HS-5 (cell line): Measurements from ENCODE around the gene CDX2.

Source experiments
- DNase-seq: peaks from one replicate; pipeline ENCODE4 v3.0.0-alpha.2; 2012; ENCODE audit warnings: low read depth

Gene CDX2

DNA sequence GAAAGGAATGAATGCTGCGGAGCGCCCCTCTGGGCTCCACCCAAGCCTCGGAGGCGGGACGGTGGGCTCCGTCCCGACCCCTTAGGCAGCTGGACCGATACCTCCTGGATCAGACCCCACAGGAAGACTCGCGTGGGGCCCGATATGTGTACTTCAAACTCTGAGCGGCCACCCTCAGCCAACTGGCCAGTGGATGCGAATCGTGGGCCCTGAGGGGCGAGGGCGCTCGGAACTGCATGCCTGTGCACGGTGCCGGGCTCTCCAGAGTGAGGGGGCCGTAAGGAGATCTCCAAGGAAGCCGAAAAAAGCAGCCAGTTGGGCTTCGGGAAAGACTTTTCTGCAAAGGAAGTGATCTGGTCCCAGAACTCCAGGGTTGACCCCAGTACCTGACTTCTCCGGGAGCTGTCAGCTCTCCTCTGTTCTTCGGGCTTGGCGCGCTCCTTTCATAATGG, 40.7 kb downstream of the CDX2 start:
- DNase-seq, result no peak

DNA sequence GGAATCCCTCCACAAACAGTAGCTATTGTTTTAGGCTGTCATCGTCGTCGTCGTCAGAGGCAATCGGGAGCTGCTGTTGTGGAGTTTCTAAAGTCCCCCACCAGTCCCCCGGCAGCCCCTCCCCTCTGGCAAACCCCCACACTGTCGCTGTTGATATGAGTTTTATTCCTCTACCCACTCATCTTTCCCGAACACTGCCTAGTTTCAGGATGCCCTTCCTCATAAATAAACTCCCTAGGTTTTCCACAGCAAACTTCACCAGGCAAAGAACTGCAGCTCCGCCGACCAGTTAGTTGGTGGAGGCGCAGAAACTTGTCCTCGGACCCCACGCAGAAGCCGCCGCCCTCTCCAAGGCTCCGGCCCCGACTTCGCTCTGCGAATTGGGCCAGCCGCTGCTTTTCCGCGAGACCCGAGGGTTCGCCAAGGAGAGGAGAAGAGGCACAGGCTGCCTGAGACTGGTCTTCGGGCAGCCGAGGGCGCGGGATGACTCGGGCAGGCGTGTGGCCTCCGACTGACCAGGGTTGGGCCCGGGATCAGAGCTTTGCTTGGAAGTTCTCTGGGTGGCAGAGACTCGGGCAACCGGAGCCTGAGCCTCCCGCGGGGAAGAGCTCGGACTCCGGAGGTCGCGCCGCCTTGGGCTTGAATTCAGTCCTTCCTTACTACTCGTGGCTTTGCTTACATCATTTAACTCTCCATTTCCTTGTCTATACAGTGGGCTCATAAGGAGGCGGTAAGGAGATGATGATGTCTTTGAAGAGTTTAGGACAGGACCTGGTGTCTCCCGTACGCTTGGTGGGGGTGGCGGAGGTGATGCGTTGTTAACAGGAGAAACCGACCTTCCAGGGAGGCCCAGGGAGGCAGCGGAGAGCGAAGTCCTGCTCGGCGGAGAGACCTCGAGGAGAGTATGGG, 41.4 kb downstream of the CDX2 start:
- DNase-seq, result no peak

DNA sequence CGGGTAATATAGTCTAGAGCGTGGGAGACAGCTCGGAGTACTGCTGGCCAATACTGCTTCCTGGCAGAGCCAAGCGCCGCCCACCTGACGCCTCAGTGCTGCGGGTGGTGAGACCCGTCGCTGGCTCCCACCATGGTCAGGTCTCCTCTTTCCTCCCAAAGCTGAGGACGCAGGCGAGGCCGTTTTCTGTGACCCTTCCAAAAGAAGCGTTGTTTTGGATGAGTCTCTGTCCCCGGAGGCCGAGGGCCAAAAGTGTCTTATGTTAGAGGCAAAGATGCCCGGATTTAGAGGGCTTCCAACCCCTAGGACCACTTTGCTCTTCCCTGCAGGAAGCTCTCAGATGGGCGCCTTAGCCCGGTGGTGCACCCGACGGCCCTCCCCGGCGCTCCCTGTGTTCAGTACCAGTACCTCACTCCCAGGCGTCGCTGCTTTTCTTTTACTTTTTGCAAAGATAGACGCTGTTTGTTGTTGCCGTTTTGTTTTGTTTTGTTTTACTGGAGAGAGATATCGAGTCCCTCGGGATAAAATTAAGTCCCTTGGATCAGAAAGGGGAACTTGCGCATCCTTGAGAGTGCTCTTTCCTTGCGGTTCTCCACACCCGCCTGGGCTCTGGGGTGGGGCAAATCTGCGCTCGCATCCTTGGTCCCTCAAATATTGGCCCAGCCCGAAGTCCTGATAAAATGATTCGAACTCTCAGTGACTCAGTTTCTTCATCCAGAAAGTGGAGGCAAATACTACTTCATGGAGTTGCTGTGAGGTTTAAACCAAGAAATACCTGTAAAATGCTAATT, 42.3 kb downstream of the CDX2 start:
- DNase-seq, result no peak

DNA sequence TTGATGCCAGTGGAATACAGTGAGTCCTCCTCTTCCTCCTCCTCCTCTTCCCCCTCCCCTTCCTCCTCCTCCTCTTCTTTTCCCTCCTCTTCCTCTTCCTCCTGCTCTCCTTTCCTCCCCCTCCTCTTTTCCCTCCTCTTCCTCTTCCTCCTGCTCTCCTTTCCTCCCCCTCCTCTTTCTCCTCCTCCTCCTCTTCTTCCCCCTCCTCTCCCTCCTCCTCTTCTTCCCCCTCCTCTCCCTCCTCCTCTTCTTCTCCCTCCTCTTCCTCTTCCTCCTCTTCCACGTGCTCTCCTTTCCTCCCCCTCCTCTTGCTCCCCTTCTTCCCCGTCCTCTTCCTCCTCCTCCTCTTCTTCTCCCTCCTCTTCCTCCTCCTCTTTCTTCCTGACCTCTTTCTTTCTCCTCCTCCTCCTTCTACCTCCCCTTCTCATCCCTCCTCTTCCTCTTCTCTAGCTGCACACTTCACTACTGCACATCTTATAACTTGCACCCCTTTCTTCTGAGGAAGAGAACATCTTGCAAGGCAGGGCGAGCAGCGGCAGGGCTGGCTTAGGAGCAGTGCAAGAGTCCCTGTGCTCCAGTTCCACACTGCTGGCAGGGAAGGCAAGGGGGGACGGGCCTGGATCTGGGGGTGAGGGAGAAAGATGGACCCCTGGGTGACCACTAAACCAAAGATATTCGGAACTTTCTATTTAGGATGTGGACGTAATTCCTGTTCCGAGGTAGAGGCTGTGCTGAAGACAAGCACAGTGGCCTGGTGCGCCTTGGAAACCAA, 43.7 kb downstream of the CDX2 start:
- no peak for DNase-seq

DNA sequence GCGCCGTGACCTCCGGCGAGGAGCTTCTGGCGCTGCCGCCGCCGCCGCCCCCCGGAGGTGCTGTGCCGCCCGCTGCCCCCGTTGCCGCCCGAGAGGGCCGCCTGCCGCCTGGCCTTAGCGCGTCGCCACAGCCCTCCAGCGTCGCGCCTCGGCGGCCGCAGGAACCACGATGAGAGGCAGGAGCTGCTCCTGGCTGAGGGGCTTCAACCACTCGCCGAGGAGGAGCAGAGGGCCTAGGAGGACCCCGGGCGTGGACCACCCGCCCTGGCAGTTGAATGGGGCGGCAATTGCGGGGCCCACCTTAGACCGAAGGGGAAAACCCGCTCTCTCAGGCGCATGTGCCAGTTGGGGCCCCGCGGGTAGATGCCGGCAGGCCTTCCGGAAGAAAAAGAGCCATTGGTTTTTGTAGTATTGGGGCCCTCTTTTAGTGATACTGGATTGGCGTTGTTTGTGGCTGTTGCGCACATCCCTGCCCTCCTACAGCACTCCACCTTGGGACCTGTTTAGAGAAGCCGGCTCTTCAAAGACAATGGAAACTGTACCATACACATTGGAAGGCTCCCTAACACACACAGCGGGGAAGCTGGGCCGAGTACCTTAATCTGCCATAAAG, 44.5 kb downstream of the CDX2 start:
- no peak for DNase-seq

DNA sequence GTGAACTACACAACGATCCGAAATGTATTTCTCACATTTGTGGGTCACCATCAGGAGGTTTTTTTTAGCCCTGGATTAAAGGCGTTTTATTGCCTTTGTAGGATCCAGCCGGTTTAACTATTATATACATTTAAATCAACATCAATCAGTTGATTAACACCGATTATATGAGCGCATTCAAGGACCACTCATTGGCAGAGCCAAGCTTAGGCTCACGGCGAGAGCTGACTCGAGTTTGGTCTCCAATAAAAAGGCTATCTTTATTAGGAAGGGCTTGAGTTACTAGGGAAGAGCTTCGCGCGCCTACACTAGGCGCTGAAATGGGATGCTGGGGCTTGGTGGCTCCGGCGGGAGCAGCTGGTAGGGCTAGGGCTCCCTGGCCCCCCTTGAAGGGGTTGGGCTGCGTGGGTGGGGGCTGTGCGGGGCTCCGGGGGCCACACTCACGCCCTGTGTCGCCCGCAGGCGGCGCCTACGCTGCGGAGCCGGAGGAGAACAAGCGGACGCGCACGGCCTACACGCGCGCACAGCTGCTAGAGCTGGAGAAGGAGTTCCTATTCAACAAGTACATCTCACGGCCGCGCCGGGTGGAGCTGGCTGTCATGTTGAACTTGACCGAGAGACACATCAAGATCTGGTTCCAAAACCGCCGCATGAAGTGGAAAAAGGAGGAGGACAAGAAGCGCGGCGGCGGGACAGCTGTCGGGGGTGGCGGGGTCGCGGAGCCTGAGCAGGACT, 45.2 kb downstream of the CDX2 start:
- no peak for DNase-seq

DNA sequence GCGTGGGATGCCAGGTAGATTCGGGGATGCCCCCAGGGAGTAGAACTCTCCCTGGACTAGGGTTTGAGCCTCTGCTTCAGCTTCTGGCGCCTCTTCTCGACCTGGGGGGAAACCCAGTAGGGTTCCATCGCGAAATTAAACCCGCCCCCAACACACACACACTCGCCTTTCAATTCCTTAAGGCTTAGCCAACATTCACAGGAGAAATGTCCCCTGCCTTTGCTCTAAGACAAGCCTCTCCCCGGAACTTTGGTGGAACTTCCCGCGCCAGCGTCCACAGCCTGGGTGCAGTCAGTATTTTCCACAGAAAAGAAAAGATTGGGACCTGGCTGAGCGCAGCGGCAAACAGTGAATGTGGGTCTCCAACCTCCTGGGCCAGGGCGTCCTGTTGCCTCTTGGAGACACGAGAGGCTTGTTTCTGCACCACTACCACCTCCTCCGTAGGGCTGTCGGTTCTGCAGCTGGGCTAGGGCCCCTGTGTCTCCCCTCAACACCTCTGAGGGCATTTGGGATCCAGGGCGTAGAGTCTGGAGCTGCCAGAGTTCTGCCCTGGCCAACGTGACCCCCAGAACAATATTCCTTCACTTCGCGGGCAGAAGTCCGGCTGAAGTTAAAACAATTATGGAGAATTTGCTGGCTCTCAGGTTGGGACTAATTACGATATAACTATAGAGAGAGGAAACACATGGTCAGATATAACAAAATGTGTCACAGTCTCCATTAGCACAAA, 46.1 kb downstream of the CDX2 start:
- no peak for DNase-seq

DNA sequence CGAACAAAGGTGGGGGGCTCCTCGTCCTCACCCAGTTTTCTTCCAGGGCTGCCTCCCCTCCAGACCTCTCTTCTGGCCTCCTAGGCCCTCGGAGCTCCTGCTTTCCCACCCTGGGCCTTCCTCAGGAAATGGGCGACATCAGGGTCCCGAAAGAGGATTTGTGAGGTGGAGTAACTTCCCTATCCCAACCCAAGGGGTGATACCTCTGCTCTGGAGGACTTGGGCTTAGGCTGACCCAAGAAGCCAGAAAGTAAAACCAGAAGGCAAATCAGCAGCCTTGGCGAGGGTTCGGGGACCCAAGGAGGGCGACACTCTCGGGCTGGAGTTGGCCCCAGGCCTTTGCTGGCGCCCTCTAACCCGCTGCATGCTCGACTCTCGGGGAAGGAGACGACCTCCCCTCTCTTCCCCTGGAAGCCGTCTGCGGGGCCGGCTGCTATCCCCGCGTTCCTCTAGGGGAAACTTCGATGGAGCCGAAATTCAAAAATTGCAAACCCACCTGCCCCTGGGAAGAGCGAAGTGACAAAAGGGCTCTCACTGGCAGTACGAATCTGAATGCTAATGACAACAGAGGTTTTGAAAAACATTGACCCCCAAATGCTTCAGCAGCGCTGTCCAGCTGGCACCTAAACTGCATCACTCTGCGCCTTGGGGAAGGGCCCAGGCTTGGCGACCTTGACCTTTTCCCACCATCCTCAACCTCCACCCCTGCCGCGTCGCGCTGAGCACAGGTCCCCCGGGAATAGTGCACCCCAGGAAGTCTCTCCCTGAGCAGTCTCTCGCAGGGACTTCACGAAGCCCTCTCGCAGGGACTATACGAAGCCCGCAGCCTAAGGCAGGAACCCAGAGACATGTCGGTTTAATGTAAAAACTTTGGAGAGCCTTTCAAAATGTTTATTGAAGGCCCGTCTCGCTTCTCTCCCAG, 46.9 kb downstream of the CDX2 start:
- DNase-seq, result no peak

DNA sequence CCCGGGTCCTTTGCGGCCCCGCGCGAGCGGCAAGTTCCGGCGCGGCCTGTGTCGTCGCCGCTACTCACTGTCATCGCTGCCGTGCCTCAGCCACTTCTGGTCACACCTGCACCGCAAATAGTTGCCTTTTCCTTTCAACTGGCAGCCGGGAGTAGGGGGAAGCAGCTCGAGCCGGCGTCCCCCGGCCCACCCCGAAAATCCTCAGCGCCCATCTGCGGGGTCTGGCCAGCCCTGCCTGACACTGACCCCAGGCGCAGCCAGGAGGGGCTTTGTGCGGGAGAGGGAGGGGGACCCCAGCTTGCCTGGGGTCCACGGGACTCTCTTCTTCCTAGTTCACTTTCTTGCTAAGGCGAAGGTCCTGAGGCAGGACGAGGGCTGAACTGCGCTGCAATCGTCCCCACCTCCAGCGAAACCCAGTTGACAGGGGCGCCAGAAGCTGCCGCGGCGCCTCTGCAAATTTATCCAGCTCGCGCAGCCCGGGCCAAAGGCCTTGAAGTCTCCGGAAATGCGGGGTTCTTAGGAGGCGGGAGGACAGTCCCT, 47.6 kb downstream of the CDX2 start:
- DNase-seq, result no peak

DNA sequence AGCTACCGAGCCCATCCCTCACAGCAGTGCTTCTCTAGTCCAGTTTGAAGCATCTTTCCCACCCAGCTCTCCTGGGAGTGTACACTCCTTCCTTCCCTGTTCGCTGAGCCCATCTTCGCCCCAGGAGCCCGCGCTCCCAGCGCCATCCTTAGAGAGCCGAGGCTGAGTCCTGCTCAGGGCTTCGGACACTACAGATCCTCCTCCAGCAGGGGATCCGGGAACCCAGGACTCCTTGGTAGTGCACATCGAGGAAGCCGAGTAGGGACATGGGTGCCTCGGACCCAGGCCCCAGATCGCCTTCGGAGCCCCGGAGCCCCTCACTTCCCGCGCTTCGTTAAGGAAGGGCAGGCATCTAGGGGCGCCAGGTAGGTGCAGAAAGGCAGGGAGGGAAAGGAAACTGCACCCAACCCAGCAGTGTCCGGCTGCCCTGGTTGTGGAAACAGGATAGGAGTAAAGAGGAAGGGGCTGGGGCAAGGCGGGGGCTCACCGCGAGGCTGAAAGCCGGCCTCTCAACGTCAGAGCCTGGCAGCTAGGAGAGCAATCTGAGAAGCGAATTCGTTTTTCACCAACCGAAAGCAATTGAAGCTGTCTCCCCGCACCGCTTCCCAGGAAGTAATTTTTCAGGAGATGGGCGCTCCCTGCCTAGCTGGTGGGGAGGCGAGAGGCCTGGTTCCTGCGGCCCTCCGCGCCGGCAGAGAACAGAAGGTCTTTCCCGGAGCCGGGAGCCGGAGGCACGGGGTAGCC, 48.3 kb downstream of the CDX2 start:
- DNase-seq, result no peak

DNA sequence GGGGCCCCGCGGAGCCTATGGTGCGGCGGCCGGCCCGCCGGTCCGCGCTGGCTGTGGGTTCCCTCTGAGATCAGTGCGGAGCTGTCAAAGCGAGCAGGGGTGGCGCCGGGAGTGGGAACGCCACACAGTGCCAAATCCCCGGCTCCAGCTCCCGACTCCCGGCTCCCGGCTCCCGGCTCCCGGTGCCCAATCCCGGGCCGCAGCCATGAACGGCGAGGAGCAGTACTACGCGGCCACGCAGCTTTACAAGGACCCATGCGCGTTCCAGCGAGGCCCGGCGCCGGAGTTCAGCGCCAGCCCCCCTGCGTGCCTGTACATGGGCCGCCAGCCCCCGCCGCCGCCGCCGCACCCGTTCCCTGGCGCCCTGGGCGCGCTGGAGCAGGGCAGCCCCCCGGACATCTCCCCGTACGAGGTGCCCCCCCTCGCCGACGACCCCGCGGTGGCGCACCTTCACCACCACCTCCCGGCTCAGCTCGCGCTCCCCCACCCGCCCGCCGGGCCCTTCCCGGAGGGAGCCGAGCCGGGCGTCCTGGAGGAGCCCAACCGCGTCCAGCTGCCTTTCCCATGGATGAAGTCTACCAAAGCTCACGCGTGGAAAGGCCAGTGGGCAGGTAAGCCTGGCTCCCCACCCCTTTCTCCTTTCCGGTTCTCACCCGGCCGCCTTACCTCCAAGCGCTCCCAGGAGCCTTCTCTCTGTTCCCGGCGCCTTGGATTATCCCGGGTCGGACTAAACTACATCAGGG, 49.0 kb downstream of the CDX2 start, which contains the start of gene PDX1:
Gene PDX1, plus strand, starts transcription at position 67 of the 743 bp plus-strand sequence. Its CDS starts 139 bp downstream, at position 206.
- DNase-seq, result no peak

DNA sequence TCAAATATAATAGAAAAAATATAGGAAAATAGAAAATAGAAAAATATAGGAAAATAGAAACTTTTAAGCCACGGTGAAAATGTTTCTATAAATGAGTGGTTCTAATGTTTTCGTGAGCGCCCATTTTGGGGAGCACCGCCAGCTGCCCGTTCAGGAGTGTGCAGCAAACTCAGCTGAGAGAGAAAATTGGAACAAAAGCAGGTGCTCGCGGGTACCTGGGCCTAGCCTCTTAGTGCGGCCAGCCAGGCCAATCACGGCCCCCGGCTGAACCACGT, 49.5 kb downstream of the CDX2 start:
- no peak for DNase-seq

DNA sequence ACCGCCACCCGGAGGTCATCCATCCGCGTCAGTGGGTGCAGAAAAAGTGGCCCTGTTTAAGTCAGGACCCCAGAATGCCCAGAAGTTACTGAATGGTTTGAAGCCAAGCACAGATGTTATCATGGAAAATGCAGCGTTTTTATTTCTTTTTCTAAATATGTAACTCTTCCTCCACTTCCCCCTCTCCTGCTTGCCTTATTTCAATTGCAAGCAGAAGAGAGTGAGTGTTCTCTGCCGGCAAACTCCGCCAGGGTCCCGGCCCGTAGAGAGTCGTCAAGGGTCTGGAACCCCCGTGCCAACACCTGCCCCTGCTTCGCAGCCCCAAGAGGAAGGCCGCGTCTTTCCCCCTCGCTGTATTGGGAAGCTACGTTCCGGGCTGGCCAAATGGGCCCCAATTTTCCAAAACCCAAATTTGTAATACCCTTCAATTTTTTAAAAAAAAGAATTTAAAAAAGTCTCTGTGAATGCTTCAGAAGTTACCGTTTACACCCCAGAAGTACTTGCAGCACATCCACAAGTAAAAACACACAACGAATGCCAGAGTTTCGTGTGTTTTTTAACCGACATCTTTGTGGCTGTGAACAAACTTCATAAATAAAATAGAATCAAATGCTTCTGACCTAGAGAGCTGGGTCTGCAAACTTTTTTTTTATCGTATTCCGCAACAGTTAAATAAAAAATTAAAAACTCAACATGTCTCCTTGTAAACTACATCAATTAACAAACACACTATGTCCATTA, 50.0 kb downstream of the CDX2 start:
- no peak for DNase-seq

DNA sequence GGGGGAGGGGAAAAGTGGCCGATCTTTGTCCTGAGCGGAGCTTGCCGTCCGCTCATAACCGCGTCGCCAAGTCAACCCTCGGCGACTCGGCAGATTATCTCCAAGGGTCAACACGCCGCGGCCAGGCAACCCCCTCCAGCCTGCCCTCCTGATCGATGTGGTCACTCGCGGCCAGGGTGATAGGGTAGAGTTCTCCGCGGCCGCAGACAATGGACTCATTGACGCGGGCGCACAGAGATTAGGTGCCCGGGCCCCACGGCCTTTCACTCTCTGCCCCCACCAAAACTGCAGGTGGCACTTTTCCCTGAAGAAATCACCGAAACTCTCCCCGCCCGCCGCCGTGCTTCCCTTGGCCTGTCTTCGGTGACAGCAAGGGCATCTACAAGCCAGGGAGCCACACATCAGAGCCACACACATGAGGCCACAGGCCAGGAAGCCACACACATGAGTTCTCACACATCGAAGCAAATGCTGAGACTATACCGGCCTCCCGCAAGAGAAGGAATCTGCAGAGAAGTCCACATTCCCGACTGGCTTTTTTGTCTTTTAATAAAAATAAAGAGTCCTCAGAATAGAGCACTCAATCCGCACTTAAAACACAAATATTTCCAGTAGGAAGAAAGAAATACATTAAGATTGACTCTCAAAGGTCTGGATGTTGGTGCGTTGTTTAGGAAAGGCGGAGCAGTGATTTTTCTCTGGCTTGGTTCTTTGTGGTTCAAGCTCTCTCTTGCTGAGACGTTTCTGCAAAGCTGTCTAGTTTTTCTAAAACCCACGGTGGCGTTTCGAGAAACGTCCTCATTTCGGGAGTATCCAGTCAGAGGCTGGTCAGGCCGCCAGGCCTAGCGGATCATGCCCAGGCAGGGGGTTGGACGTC, 50.8 kb downstream of the CDX2 start:
- no peak for DNase-seq

DNA sequence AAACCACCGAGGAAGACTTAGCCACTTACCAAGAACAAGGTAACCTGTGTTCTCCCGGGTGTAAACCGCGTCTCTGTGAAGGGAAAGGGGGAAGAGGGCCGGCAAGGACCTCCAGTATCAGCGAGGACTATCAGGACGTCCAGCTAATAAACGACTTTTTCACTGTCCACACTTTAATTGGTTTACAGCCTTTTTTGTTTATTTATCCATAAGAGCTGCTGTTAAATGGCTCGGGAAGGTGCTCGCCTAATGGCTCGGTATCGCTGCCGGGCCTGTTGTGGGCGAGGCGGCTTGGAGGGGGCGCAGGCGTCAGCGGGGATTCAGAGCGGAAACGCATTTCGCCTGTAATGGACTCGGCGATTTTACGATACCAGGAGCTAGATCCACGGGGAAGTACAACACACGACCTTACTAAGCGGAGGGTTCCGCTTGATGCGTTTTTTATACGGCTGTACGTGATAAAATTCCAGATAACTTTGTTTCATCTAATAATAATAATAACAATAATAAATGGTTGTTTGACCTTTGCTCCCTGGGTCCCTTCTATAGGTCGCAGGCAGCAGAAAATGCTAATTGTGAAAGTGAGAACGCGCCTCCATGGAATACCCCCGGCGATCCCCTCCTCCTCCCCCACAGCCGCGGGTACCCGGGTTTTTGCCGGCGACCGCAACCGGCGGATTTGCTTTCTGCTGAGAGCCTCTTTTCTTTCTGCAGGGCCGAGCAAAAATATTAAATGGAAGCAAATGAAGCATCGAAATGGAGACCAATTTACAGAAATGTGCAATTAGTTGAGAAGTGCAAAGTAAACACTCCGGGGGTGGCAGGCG, 51.8 kb downstream of the CDX2 start:
- DNase-seq, result no peak
